ENCODE measurements around the gene OPRL1. TPM values are rescaled to one million over a fixed set of nuclear protein-coding genes. Genes with fewer than 3 reads are reported as not detected.

OPRL1 gene
- total RNA-seq, 2 experiments from 2014 or later, result 0.61 to 0.63 TPM

DNA sequence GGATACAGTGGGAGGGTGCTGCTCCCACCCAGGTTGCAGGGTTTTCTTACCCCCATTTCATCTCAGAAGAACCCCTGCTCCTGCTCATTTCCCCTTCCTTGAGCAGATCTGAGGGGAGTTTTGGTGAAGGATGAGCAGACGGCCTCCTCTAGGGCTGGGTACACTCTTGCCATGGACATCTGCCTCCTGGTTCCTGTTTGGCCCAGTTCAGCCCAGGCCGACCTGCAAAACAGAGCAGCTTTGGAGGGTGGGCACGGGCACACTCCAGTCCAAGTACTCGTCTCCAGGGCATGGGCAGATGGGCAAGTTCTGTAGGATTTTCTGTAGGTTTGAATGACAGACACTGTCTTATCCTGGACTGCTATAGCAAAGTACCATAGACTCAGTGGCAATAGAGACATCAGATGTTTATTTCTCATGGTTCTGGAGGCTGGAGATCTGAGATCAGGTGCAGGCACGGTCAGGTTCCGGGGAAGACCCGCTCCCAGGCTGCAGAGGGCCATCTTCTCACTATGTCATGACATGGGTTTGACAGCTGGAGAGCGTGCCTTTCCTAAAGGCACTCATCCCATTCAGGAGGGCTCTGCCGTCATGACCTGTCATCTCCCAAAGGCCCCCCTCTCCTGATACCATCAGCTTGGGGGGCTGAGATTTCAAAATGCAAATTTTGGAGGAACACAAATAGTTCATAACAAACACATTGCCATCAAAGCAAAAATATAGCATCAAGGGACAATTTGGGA, 21.2 kb downstream of the OPRL1 start:
- peaks cover 2% of the 10 kb centered on the region for H3K36me3 Mint-ChIP-seq (ENCODE audit: low read depth)
- intact Hi-C loops (cut with micrococcal nuclease), result no loop called here
- ATAC-seq (no peak), DNase-seq (peak; percentile 0)
- no peak overlapping the region for H3K27ac Mint-ChIP-seq
- peaks cover 2% of the 10 kb centered on the region for H3K9me3 Mint-ChIP-seq
- TF ChIP-seq, protein P1, sequence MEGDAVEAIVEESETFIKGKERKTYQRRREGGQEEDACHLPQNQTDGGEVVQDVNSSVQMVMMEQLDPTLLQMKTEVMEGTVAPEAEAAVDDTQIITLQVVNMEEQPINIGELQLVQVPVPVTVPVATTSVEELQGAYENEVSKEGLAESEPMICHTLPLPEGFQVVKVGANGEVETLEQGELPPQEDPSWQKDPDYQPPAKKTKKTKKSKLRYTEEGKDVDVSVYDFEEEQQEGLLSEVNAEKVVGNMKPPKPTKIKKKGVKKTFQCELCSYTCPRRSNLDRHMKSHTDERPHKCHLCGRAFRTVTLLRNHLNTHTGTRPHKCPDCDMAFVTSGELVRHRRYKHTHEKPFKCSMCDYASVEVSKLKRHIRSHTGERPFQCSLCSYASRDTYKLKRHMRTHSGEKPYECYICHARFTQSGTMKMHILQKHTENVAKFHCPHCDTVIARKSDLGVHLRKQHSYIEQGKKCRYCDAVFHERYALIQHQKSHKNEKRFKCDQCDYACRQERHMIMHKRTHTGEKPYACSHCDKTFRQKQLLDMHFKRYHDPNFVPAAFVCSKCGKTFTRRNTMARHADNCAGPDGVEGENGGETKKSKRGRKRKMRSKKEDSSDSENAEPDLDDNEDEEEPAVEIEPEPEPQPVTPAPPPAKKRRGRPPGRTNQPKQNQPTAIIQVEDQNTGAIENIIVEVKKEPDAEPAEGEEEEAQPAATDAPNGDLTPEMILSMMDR (IDR thresholded peaks at IDR 0.05), result no peak
- ChIA-PET POLR2A (interaction anchor here (0.6 kb wide), 1 partner anchor 176 kb away, joined by 3 read pairs; no protein-coding TSS in a partner anchor), CTCF (interaction anchor here (0.7 to 5.1 kb wide), 6 partner anchors 8 to 20 kb away, joined by 3 to 30 read pairs (median 3); partner anchors contain the start of gene LKAAEAR1)
- H3K27me3 Mint-ChIP-seq, result peaks cover 14% of the 10 kb centered on the region
- H3K4me1 Mint-ChIP-seq (ENCODE audit: low read depth), result peaks cover 16% of the 10 kb centered on the region
- peak overlapping the region; percentile 24 for H3K4me3 Mint-ChIP-seq

DNA sequence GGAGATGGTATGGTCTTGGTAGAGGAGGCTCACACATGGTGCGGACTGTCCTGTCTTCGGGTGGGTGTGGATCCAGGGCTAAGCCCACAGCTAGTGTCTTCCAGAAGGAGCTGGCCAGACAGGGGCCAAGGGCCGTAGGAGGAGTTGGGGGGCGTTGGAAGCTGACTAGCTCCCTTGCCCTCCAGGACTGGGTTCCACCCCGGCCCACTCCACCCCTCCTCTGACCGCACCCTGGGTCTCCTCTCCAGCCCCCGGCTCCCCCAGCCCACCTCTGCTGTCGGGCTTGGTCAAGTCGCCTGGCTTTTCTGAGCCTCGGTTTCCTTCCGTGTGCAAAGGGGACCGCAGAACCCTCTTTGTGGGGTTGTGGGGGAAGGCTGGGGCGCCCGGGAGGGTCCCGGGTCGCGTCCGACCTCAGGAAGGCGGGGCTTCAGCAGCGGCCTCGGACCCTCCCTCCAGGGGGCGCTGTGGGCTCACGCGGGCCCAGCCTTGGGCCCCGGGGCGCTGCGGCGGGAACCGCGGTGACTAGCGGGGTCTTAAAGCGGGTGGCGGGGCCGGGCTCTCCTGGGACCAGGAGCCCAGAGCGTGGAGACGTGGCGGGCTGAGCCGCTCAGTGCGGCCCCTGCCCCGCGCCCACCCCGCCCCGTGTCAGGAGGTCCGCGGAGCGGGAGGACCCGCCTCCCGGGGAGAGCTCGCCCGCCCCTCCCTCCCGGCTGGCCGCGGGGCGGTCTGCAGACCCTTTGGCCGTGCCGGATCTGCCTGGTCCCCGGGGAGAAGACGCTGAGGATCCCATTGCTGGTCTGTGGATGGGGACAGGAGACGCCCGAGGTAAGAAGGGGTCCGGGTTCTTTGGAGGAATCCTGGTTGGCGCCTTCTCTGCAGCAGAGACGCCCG, 22.1 kb downstream of the OPRL1 start:
- ChIA-PET POLR2A (interaction anchor here (0.7 kb wide), 1 partner anchor 18 kb away, joined by 3 read pairs; no protein-coding TSS in a partner anchor), CTCF (interaction anchor here (0.6 to 5.1 kb wide), 10 partner anchors 9 to 157 kb away, joined by 3 to 30 read pairs (median 3); partner anchors contain the start of genes LKAAEAR1 and OPRL1)
- no peaks in the 10 kb centered on the region for H3K9me3 Mint-ChIP-seq
- H3K4me3 Mint-ChIP-seq, result peak overlapping the region; percentile 46
- H3K27ac Mint-ChIP-seq, result no peak overlapping the region
- H3K36me3 Mint-ChIP-seq (ENCODE audit: low read depth), result no peaks in the 10 kb centered on the region
- TF ChIP-seq, protein P1 (IDR thresholded peaks at IDR 0.05), result peak; percentile 98
- H3K4me1 Mint-ChIP-seq (ENCODE audit: low read depth), result peaks cover 16% of the 10 kb centered on the region
- peak; percentile 82 for ATAC-seq
- peaks cover 14% of the 10 kb centered on the region for H3K27me3 Mint-ChIP-seq
- intact Hi-C loops (cut with micrococcal nuclease), result no loop called here
- DNase-seq, result peak; percentile 79

DNA sequence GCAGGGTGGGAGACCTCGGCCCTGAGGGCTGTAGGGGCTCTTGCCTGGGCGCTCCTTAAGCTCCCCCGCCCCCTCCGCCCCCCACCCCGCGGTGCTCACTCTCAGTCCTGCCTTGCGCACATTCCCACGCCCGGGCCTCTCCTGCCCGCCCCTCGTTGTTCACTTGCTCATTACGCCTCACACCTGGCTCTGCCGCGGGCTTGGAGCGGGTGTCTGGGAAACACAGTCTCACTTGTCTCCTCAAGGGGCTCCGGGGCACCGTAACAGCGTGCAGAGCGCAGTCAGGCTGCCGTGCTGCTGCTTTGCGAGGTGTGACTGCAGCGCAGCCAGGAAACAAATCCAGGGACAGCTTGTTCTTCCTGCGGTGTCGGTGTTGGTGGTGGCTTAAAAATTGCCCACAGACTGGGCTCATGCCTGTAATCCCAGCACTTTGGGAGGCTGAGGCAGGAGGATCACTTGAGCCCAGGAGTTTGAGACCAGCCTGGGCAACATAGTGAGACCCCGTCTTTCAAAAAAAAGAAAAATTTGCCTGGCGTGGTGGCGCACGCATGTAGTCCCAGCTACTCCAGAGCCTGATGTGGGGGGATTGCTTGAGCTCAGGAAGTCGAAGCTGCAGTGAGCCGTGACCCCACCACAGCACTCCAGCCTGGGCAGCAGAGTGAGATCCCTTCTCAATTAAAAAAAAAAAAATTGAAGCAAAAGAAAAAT, 22.9 kb downstream of the OPRL1 start:
- Mint-ChIP-seq H3K36me3 (ENCODE audit: low read depth) (no peaks in the 10 kb centered on the region), H3K4me3 (peak overlapping the region; percentile 46), H3K27ac (no peak overlapping the region), H3K9me3 (no peaks in the 10 kb centered on the region), H3K27me3 (peaks cover 14% of the 10 kb centered on the region), H3K4me1 (ENCODE audit: low read depth) (peaks cover 20% of the 10 kb centered on the region)
- intact Hi-C loops (cut with micrococcal nuclease), result no loop called here
- no peak for ATAC-seq
- TF ChIP-seq, protein P1 (IDR thresholded peaks at IDR 0.05), result no peak
- DNase-seq, result peak; percentile 16
- ChIA-PET POLR2A (interaction anchor here (0.7 kb wide), 1 partner anchor 17 kb away, joined by 3 read pairs; no protein-coding TSS in a partner anchor), CTCF (interaction anchor here (0.6 to 5.1 kb wide), 7 partner anchors 9 to 156 kb away, joined by 3 to 30 read pairs (median 4); partner anchors contain the start of genes LKAAEAR1 and OPRL1)

GRCh38 chr20:64103871-64104666, 24.2 kb downstream of the OPRL1 start:
- POLR2A ChIA-PET, result interaction anchor here (1.0 kb wide), 1 partner anchor 20 kb away, joined by 3 read pairs; no protein-coding TSS in a partner anchor
- H3K4me3 Mint-ChIP-seq, result no peak overlapping the region

More at GRCh38 chr20:64103871-64104666, 24.2 kb downstream of the OPRL1 start:
- TF ChIP-seq, protein P1 (IDR thresholded peaks at IDR 0.05), result no peak
- CTCF ChIA-PET, result no interaction called here
- Mint-ChIP-seq H3K36me3 (ENCODE audit: low read depth) (no peaks in the 10 kb centered on the region), H3K4me1 (ENCODE audit: low read depth) (peaks cover 20% of the 10 kb centered on the region), H3K27ac (no peak overlapping the region), H3K27me3 (peaks cover 14% of the 10 kb centered on the region), H3K9me3 (no peaks in the 10 kb centered on the region)
- ATAC-seq (no peak), DNase-seq (no peak)
- intact Hi-C loops (cut with micrococcal nuclease), result no loop called here
